Measurements from ENCODE around the gene PAX3.

PAX3 gene

GRCh38 chr2:222298311-222299150, at the start of gene PAX3:
Gene PAX3, minus strand, starts transcription at chr2:222298998. Its CDS starts 383 bp downstream, at chr2:222298615.
- no peak for DNase-seq (ENCODE audit: low read depth)

DNA sequence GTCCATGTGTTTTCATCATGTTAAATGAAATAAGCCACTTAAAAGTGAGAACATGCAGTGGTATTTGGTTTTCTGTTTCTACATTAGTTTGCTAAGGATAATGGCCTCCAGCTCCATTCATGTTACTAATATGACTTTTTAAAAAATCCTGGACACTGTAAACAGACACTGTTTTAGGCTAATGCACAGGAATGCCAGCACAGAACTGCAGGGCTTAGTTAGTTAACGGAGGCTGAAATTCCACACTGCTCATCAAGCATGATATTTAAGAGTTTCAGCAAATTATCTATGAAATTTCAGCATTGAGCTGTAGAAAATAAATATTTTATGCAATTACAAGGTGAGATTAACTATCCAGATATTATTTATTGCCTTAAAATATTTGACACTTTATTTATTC, 42.5 kb upstream of the PAX3 start:
- DNase-seq (ENCODE audit: low read depth), result no peak

DNA sequence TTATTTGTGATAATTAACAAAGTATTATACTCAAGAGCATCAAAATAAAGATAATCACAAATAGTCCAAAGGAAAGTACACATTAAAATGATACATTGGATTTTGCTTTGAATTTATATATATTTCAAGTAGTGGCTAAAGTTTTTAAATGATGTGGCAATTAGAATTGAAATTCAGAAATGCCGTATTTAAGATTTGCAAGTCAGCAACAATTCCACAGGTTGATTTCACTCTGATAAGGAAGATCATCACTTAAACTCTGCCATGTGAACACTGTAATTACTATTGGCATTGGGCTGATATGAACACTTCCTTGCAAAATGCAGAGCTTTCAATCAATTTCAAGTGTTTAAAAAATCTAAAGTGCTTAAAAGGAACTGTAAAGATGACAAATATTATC, 39.6 kb upstream of the PAX3 start:
- no peak for DNase-seq (ENCODE audit: low read depth)

- DNase-seq (ENCODE audit: low read depth), result no peak
These were observed 38.1 kb upstream of the PAX3 start for GRCh38 chr2:222336931-222337330.

DNA sequence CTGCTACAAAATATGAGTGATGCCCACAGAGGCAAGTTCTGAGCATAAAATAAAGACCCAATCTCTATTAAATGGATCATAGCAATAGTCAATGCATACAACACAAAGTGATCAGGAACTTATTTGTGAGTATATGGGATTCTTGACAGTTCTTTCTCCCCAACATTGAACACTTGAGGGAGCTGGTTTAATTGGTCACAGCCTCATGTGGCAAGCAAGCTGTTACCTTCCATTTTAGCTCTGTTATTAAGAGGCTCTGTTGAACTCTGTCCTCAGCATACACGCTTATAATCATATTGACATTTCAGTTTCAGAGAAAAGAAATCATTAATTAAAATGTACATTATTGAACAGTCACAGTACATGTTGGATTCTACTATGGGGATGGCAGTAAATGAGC, 37.6 kb upstream of the PAX3 start:
- no peak for DNase-seq (ENCODE audit: low read depth)

DNA sequence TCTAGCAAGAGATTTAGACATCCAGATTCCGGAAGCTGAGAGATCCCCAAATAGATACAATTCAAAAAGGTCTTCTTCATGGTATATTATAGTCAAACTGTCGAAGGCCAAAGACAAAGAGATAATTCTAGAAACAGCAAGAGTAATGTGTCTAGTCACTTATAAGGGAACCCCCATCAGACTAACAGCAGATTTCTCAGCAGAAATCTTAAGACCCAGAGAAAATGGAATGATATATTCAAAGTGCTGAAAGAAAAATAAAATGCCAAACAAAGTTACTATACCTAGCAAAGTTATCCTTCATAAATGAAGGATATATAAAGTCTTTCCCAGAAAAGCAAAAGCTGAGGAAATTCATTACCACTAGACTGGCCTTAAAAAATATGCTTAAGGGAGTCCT, 36.1 kb upstream of the PAX3 start:
- DNase-seq (ENCODE audit: low read depth), result no peak

DNA sequence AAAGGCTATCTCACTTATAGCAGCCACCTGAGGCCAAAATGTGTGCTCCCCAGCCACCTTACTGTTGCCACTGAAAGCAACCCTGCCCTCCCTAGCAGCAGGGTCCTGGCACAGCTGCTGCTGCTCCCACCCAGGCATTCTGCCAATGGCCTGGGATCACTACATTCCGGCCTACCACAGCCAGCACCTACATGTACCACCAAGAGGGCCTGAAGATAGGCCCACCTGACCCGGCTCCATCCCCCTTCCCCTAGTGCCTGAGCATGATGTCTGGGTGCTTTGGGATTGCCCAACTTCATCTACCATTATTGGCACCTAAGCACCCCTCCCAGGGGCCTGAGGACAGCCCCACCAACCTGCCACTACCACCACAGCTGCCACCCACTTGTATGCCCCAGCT, 34.6 kb upstream of the PAX3 start:
- DNase-seq (ENCODE audit: low read depth), result no peak

DNA sequence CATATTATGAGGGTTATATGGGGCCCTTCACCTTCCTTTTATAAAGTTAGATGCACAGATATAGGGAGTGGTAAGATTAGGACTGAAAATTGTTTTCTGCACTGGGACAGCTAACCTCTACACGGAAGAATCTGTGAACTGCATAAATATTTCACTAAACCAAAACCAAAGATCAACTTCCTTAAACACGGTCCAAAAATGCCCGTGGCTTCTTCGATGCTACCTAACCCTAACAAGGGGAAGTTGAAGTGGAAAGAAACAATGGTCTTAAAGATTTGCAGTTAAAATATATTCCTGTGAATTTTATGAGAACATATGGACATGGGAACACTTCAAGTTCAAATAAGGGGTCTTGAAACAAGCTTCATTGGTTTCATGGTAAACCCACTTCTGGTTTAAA, 33.3 kb upstream of the PAX3 start:
- DNase-seq (ENCODE audit: low read depth), result no peak

GRCh38 chr2:222330910-222331309, 32.1 kb upstream of the PAX3 start:
- no peak for DNase-seq (ENCODE audit: low read depth)

DNA sequence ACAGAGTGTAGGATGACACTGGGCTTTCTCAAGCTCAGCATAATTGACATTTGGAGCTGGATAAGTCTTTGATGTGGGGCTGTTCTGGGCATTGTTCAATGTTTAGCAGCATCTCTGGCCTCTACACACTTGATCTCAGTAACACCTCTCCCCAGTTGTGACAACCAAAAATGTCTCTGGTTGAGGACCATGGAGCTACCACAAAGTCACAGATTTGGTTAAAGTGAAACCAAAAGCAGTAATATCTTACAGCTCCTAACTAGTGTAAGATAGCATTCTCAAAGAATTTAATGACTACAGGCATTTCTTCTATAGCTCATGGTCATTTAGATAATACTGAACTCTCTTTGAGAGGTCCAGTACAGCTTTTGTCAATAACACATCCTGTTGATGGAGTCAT, 23.4 kb upstream of the PAX3 start:
- DNase-seq (ENCODE audit: low read depth), result no peak

DNA sequence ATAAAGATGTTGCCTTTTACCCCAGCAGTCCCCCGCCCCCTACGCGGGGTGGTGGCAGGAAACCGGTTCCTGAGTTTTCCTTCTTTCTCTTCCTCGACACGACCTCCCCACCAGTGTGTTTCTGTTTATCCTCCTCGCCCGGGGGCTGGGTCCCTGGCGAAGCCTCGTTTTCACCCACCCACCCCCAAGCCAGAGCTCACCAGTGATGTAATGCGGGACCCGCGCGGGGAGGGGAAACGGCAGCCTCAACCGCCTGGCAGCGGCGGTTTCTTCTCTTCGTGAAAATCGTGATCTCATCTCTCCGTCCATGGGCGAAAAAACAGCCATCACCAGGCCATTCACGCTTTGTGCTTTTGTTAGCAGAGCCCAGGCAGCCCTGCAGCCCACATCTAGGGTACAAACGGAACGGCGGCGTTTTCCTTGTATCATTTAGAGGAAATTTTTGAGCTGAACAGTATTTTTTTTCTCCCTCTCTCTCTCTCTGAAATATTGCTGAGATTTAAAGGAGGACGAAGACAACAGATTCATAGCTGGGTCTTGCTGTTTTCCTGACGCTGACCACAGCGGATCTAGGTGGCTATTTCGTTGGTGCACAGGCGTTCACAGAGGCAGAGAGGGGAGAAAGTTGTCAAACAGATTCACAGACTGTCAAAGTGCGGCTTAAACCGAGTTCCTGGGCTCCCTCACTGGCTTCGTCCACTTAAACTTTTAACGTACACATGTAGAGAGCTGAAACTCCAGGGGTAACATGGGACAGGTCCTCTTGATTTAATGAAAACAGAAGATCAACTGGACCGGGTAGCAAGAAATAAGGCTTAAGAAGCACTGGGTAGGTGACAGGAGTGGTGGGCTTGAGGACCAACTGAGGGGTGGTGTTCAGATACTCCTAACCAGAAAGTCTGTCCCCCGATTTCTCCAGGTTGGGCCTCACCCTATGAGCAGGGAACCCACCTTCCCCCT, 21.9 kb upstream of the PAX3 start:
- no peak for DNase-seq (ENCODE audit: low read depth)

GRCh38 chr2:222319586-222320435, 21.0 kb upstream of the PAX3 start:
- DNase-seq (ENCODE audit: low read depth), result no peak

GRCh38 chr2:222318712-222319585, 20.2 kb upstream of the PAX3 start:
- DNase-seq (ENCODE audit: low read depth), result no peak

GRCh38 chr2:222318026-222318711, 19.4 kb upstream of the PAX3 start:
- peak; percentile 64 for DNase-seq (ENCODE audit: low read depth)

- DNase-seq (ENCODE audit: low read depth), result no peak
These were observed 16.8 kb upstream of the PAX3 start for GRCh38 chr2:222315443-222316121.

DNA sequence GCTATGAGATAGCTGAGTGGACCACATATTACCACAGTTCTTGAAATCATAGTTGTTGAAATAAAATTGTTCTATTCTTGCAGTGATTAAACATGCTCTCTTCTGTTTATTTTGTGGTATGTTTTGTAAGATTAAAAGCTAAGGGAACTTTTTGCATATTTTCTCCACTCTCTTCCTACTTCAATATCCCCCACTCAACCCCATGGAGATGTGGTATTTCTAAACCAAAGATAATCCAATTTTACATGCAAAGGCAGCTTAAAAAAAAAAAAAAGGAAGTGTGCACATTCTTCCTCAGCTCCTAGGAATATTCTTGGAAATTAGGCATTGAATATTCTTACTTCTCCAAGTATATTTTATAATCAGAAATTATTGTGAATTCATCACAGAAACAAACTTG, 15.0 kb upstream of the PAX3 start:
- DNase-seq (ENCODE audit: low read depth), result no peak

GRCh38 chr2:222311978-222312738, 13.4 kb upstream of the PAX3 start:
- DNase-seq (ENCODE audit: low read depth), result no peak

DNA sequence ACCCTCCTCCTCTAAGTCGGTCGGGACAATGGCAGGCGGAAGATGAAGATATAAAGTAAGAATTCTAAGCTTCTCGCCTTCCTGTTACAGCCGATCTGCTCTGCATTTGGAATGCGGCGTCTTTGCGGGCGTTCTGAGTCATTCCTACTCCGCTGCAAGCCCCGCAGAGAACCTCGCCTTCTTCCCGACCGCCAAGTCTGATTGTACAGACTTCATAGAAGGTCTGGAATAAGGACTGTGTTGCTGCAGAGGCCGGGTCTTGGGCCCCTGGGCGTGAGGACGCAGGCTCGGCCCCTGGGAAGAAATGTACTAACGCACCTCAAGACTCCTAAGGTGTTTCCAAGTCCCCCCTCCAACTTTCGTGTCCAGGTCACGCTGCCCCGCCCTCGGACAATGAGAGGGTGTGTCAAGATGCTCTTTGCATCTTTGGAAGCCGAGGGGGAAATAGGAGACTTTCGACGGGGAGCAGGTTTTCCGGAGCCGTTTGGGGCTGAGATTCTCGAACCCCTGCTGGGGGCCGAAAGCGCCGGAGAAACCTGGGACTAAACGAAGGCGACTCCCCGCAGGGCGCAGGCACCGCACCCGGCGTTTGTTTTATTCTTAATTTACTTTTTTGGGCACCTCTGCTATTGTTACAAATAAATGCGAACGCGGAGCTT, 12.7 kb upstream of the PAX3 start:
- DNase-seq (ENCODE audit: low read depth), result no peak
